HCT116 (cell line): ENCODE measurements around the gene HOTAIR.

Source experiments
- EZH2 ChIP-seq: fragments of 200-600 bp; sonication (generic); IDR thresholded peaks from 2 replicates; pipeline ENCODE4 v1.6.1; 2017; ENCODE audit warnings: antibody characterized with exemption, mixed run types
- JUND ChIP-seq: IDR thresholded peaks from 2 replicates; pipeline ENCODE4 v1.6.1; 2012
- POLR2AphosphoS5 ChIP-seq: IDR thresholded peaks from 2 replicates; pipeline ENCODE4 v1.6.1; 2011; ENCODE audit warnings: mild to moderate bottlenecking, low read depth, low read length, moderate library complexity
- TF ChIP-seq, protein P1 (sequence below): IDR thresholded peaks from 2 replicates; pipeline ENCODE4 v1.6.1; 2011; ENCODE audit warnings: mild to moderate bottlenecking, low read length, moderate library complexity; ENCODE audit not compliant: insufficient replicate concordance; ENCODE audit errors: extremely low read depth
- TF ChIP-seq, protein P2 (sequence below), 3 experiments: fragments of 200-600 bp in 1 of 3; sonication (generic) in 1 of 3; IDR thresholded peaks in 2 of 3; conservative IDR thresholded peaks in 1 of 3; 2 replicates each; pipeline ENCODE4 v1.5.1; 2012 to 2017; ENCODE audit warnings: low read depth in 2 of 3, low read length in 2 of 3, antibody characterized with exemption in 1 of 3, borderline replicate concordance in 1 of 3, control low read depth in 1 of 3, mild to moderate bottlenecking in 1 of 3, mixed read lengths in 1 of 3, mixed run types in 1 of 3, moderate library complexity in 1 of 3; ENCODE audit not compliant: insufficient read depth in 1 of 3

DNA sequence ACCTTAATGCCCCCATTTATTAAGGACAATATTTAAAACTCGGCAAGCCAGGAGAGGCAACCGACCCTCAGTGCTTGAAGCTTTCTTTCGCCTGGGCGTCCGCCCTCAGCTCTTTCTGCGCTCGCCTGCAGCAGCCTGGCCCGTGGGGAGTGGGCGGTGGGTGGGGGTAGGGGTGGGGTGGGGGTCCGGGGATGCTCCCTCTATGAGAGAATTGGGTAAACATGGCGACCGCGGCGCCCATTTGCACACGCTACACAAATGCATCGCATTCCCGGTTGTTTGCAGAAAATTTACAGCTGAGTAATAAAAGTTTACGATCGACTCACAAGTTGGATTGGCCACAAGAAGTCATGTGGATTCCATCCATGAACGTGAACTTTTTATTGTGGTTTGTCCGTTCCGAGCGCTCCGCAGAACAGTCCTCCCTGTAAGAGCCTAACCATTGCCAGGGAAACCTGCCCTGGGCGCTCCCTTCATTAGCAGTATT lies 41.8 kb upstream of the HOTAIR start:
- TF ChIP-seq POLR2AphosphoS5 = peak; percentile 48; the same call in 1 of the 2 replicates
- no peak for TF ChIP-seq EZH2
- TF ChIP-seq, protein P1, sequence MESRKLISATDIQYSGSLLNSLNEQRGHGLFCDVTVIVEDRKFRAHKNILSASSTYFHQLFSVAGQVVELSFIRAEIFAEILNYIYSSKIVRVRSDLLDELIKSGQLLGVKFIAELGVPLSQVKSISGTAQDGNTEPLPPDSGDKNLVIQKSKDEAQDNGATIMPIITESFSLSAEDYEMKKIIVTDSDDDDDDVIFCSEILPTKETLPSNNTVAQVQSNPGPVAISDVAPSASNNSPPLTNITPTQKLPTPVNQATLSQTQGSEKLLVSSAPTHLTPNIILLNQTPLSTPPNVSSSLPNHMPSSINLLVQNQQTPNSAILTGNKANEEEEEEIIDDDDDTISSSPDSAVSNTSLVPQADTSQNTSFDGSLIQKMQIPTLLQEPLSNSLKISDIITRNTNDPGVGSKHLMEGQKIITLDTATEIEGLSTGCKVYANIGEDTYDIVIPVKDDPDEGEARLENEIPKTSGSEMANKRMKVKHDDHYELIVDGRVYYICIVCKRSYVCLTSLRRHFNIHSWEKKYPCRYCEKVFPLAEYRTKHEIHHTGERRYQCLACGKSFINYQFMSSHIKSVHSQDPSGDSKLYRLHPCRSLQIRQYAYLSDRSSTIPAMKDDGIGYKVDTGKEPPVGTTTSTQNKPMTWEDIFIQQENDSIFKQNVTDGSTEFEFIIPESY = no peak
- TF ChIP-seq JUND = no peak
- TF ChIP-seq, protein P2, sequence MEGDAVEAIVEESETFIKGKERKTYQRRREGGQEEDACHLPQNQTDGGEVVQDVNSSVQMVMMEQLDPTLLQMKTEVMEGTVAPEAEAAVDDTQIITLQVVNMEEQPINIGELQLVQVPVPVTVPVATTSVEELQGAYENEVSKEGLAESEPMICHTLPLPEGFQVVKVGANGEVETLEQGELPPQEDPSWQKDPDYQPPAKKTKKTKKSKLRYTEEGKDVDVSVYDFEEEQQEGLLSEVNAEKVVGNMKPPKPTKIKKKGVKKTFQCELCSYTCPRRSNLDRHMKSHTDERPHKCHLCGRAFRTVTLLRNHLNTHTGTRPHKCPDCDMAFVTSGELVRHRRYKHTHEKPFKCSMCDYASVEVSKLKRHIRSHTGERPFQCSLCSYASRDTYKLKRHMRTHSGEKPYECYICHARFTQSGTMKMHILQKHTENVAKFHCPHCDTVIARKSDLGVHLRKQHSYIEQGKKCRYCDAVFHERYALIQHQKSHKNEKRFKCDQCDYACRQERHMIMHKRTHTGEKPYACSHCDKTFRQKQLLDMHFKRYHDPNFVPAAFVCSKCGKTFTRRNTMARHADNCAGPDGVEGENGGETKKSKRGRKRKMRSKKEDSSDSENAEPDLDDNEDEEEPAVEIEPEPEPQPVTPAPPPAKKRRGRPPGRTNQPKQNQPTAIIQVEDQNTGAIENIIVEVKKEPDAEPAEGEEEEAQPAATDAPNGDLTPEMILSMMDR (IDR thresholded peaks at IDR 0.05 in 2 of 3, conservative IDR thresholded peaks at IDR 0.05 in 1 of 3; ENCODE audit: borderline replicate concordance in 1 of 3, insufficient read depth in 1 of 3, low read depth in 2 of 3, low read length in 2 of 3) = no peak
